H9 (cell line): ENCODE results near the gene GNAS. TPM values are rescaled to one million over a fixed set of nuclear protein-coding genes. Genes with fewer than 3 reads are reported as not detected.

Source experiments
- DNase-seq: peaks from one replicate; pipeline ENCODE4 v3.0.0-alpha.2; 2017
- H2AFZ ChIP-seq: one replicate; pipeline ENCODE4 v1.6.1; 2013; ENCODE audit warnings: mild to moderate bottlenecking, low read length, control low read depth, moderate library complexity
- H2AK5ac ChIP-seq: 2 replicates; pipeline ENCODE4 v1.6.1; 2013; ENCODE audit warnings: low read length, control low read depth, mixed read lengths; ENCODE audit not compliant: insufficient read length
- H2BK120ac ChIP-seq: one replicate; pipeline ENCODE4 v1.6.1; 2013; ENCODE audit warnings: low read depth, mild to moderate bottlenecking, low read length, control low read depth, inconsistent platforms; ENCODE audit not compliant: poor library complexity, severe bottlenecking
- H2BK12ac ChIP-seq: 2 replicates; pipeline ENCODE4 v1.6.1; 2013; ENCODE audit warnings: low read length, control low read depth, mixed read lengths, low read depth; ENCODE audit not compliant: insufficient read length
- H2BK15ac ChIP-seq: 2 replicates; pipeline ENCODE4 v1.6.1; 2013; ENCODE audit warnings: low read depth, low read length, control low read depth
- H2BK20ac ChIP-seq: one replicate; pipeline ENCODE4 v1.6.1; 2013; ENCODE audit warnings: low read depth, mild to moderate bottlenecking, low read length, control low read depth, inconsistent platforms; ENCODE audit not compliant: poor library complexity, severe bottlenecking
- H2BK5ac ChIP-seq: 2 replicates; pipeline ENCODE4 v1.6.1; 2013; ENCODE audit warnings: low read length, control low read depth, mixed read lengths; ENCODE audit not compliant: insufficient read length
- H3K14ac ChIP-seq: 2 replicates; pipeline ENCODE4 v1.6.1; 2013; ENCODE audit warnings: low read length, control low read depth; ENCODE audit not compliant: insufficient read depth
- H3K18ac ChIP-seq: 2 replicates; pipeline ENCODE4 v1.6.1; 2013; ENCODE audit warnings: low read depth, mild to moderate bottlenecking, mixed read lengths, low read length, control low read depth; ENCODE audit not compliant: insufficient read length
- H3K23ac ChIP-seq: 2 replicates; pipeline ENCODE4 v1.6.1; 2013; ENCODE audit warnings: low read length, control low read depth, mixed read lengths, low read depth; ENCODE audit not compliant: insufficient read length
- H3K23me2 ChIP-seq: 2 replicates; pipeline ENCODE4 v1.6.1; 2013; ENCODE audit warnings: low read depth, mild to moderate bottlenecking, mixed read lengths, low read length, control low read depth; ENCODE audit not compliant: insufficient read length, poor library complexity, severe bottlenecking
- H3K27ac ChIP-seq: 2 replicates; pipeline ENCODE4 v1.5.1; 2013; ENCODE audit warnings: low read length, control low read depth, mixed read lengths, low read depth; ENCODE audit not compliant: insufficient read length
- H3K27me3 ChIP-seq: 2 replicates; pipeline ENCODE4 v1.6.1; 2013; ENCODE audit warnings: low read length, control low read depth, inconsistent platforms; ENCODE audit not compliant: insufficient read depth
- H3K4ac ChIP-seq: 2 replicates; pipeline ENCODE4 v1.6.1; 2013; ENCODE audit warnings: low read depth, mild to moderate bottlenecking, control low read depth, inconsistent platforms, low read length, moderate library complexity
- H3K4me1 ChIP-seq: 2 replicates; pipeline ENCODE4 v1.6.1; 2013; ENCODE audit warnings: low read length, control low read depth, inconsistent platforms; ENCODE audit not compliant: insufficient read depth
- H3K4me2 ChIP-seq: 2 replicates; pipeline ENCODE4 v1.6.1; 2013; ENCODE audit warnings: low read length, control low read depth, mixed read lengths; ENCODE audit not compliant: insufficient read length, insufficient read depth
- H3K56ac ChIP-seq: 2 replicates; pipeline ENCODE4 v1.6.1; 2013; ENCODE audit warnings: low read depth, mild to moderate bottlenecking, mixed read lengths, low read length, control low read depth; ENCODE audit not compliant: insufficient read length
- H3K79me1 ChIP-seq: 2 replicates; pipeline ENCODE4 v1.6.1; 2013; ENCODE audit warnings: low read depth, mild to moderate bottlenecking, moderate library complexity, low read length, control low read depth, inconsistent platforms; ENCODE audit not compliant: insufficient read depth, poor library complexity, severe bottlenecking
- H3K79me2 ChIP-seq: 2 replicates; pipeline ENCODE4 v1.6.1; 2013; ENCODE audit warnings: low read length, control low read depth, inconsistent platforms; ENCODE audit not compliant: insufficient read depth
- H3K9ac ChIP-seq: 2 replicates; pipeline ENCODE4 v1.6.1; 2013; ENCODE audit warnings: low read length, control low read depth, mixed read lengths; ENCODE audit not compliant: insufficient read length; ENCODE audit errors: extremely low read depth
- H3K9me3 ChIP-seq: one replicate; pipeline ENCODE4 v1.6.1; 2013; ENCODE audit warnings: low read depth, low read length, inconsistent platforms; ENCODE audit not compliant: control insufficient read depth
- H3T11ph ChIP-seq: one replicate; pipeline ENCODE4 v1.6.1; 2013; ENCODE audit warnings: mild to moderate bottlenecking, low read length, control low read depth, inconsistent platforms
- H4K20me1 ChIP-seq: one replicate; pipeline ENCODE4 v1.6.1; 2013; ENCODE audit not compliant: control insufficient read depth, insufficient read length, insufficient read depth
- H4K5ac ChIP-seq: 2 replicates; pipeline ENCODE4 v1.6.1; 2013; ENCODE audit warnings: low read depth, mild to moderate bottlenecking, mixed read lengths, low read length, control low read depth; ENCODE audit not compliant: insufficient read length
- H4K8ac ChIP-seq: replicated peaks from 2 replicates; pipeline ENCODE4 v1.6.1; 2013; ENCODE audit warnings: low read length, control low read depth, mixed read lengths, low read depth; ENCODE audit not compliant: insufficient read length
- H4K91ac ChIP-seq: 2 replicates; pipeline ENCODE4 v1.6.1; 2013; ENCODE audit warnings: low read depth, mild to moderate bottlenecking, moderate library complexity, mixed read lengths, low read length, control low read depth; ENCODE audit not compliant: insufficient read length
- H3K27ac Mint-ChIP-seq, 3 experiments: 2 replicates in 2 of 3; 3 replicates in 1 of 3; pipeline ENCODE4 v1.8.0; 2020 to 2021; ENCODE audit warnings: mixed read lengths in 3 of 3, mild to moderate bottlenecking in 1 of 3, moderate library complexity in 1 of 3
- H3K27me3 Mint-ChIP-seq: 2 replicates; pipeline ENCODE4 v1.8.0; 2021; ENCODE audit warnings: low read depth, mild to moderate bottlenecking, moderate library complexity, mixed read lengths
- H3K36me3 Mint-ChIP-seq, 3 experiments: 2 replicates in 2 of 3; 3 replicates in 1 of 3; pipeline ENCODE4 v1.8.0; 2020 to 2021; ENCODE audit warnings: low read depth in 3 of 3, mixed read lengths in 3 of 3; ENCODE audit not compliant: insufficient read depth in 1 of 3
- H3K4me1 Mint-ChIP-seq, 2 experiments: 2 replicates each; pipeline ENCODE4 v1.8.0; 2020; ENCODE audit warnings: mixed read lengths in 2 of 2
- H3K4me3 Mint-ChIP-seq, 2 experiments: 2 replicates in 1 of 2; 3 replicates in 1 of 2; pipeline ENCODE4 v1.8.0; 2020 to 2021; ENCODE audit warnings: mild to moderate bottlenecking in 2 of 2, mixed read lengths in 2 of 2, moderate library complexity in 1 of 2
- H3K9me3 Mint-ChIP-seq, 2 experiments: 2 replicates in 1 of 2; 3 replicates in 1 of 2; pipeline ENCODE4 v1.8.0; 2020; ENCODE audit warnings: mild to moderate bottlenecking in 2 of 2, mixed read lengths in 2 of 2, moderate library complexity in 1 of 2
- WGBS: extraction: QIAGEN DNeasy Blood & Tissue Kit; methylation state at CpG from one replicate; pipeline ENCODE4 v1.1.7; 2013; ENCODE audit warnings: missing lambda C conversion rate, low lambda C conversion rate, mixed read lengths; ENCODE audit not compliant: insufficient read length; ENCODE audit errors: extremely low coverage; 5-methylcytosine and 5-hydroxymethylcytosine counted together
- total RNA-seq: library from RNA; stranded (reverse); gene quantifications from 2 replicates; pipeline ENCODE4 v1.2.1, GENCODE V29; 2021
- TF ChIP-seq, protein P1 (sequence below): fragments of 200-600 bp; sonication (generic); conservative IDR thresholded peaks from 3 replicates; pipeline ENCODE4 v1.8.0; 2021; ENCODE audit warnings: antibody characterized with exemption, mild to moderate bottlenecking

GNAS gene
- total RNA-seq, 1 experiment from 2014 or later, result 920 TPM

DNA sequence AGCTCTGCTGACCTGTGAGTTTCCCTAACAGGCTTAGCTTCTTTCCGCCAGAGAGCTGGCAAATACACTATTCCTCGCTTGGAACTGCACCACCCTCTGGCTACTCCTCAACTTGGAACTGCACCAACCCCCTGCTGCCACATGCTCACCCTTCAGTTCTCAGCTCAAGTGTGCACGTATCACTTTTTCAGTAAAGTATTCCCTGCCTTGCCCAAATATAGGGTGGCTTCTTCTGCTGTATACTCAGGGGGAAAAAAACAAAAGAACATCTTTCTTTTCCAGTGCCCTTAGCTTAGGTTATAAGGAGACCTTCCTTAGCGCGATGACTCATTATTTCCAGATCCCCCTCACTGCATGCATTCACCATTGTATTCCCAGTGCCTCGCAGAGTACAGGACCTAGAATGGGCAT, 23.0 kb upstream of the GNAS start:
- no peak overlapping the region for H4K5ac ChIP-seq
- H4K8ac ChIP-seq, result no peak overlapping the region
- H3K27me3 Mint-ChIP-seq, result peaks cover 8% of the 10 kb centered on the region; the same call in 1 of the 2 replicates
- no peak overlapping the region for H3K23ac ChIP-seq
- H4K91ac ChIP-seq, result no peak overlapping the region
- no peak overlapping the region for H3K4me3 Mint-ChIP-seq
- H2BK20ac ChIP-seq, result no peak overlapping the region
- no CpG with 5 or more reads among the region's 6 CpGs for WGBS
- H2BK120ac ChIP-seq, result no peak overlapping the region
- peaks cover 8% of the 10 kb centered on the region for H3K79me1 ChIP-seq
- no peak overlapping the region for H2AK5ac ChIP-seq
- H3K23me2 ChIP-seq, result no peaks in the 10 kb centered on the region
- no peak overlapping the region for H3K14ac ChIP-seq
- no peak overlapping the region for H3K4ac ChIP-seq
- no peaks in the 10 kb centered on the region for H3K4me1 ChIP-seq
- no peak overlapping the region for H3K9ac ChIP-seq
- no peaks in the 10 kb centered on the region for H3K27me3 ChIP-seq
- no peak overlapping the region for H2BK5ac ChIP-seq
- TF ChIP-seq, protein P1, sequence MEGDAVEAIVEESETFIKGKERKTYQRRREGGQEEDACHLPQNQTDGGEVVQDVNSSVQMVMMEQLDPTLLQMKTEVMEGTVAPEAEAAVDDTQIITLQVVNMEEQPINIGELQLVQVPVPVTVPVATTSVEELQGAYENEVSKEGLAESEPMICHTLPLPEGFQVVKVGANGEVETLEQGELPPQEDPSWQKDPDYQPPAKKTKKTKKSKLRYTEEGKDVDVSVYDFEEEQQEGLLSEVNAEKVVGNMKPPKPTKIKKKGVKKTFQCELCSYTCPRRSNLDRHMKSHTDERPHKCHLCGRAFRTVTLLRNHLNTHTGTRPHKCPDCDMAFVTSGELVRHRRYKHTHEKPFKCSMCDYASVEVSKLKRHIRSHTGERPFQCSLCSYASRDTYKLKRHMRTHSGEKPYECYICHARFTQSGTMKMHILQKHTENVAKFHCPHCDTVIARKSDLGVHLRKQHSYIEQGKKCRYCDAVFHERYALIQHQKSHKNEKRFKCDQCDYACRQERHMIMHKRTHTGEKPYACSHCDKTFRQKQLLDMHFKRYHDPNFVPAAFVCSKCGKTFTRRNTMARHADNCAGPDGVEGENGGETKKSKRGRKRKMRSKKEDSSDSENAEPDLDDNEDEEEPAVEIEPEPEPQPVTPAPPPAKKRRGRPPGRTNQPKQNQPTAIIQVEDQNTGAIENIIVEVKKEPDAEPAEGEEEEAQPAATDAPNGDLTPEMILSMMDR, result no peak
- H3K27ac Mint-ChIP-seq, result no peak overlapping the region
- peaks cover 8% of the 10 kb centered on the region for H4K20me1 ChIP-seq
- no peak overlapping the region for H2AFZ ChIP-seq
- H3K36me3 Mint-ChIP-seq, result peaks cover 46 to 62% (median 56%) of the 10 kb centered on the region in 3 experiments
- H3K4me1 Mint-ChIP-seq, result peaks cover 0 to 2% of the 10 kb centered on the region in 2 experiments; a peak in 1 of 4 replicates
- no peak overlapping the region for H2BK12ac ChIP-seq
- H3K79me2 ChIP-seq, result peaks cover 34% of the 10 kb centered on the region; the same call in 1 of the 2 replicates
- H3K4me2 ChIP-seq, result no peak overlapping the region
- no peak overlapping the region for H3K18ac ChIP-seq
- no peak overlapping the region for H3K56ac ChIP-seq
- DNase-seq, result no peak
- no peaks in the 10 kb centered on the region for H3K9me3 ChIP-seq
- H3K27ac ChIP-seq, result no peak overlapping the region
- no peak overlapping the region for H2BK15ac ChIP-seq
- H3T11ph ChIP-seq, result no peak overlapping the region
- H3K9me3 Mint-ChIP-seq, result peaks cover 3 to 8% of the 10 kb centered on the region in 2 experiments; a peak in 3 of 5 replicates
